GM10248 (cell line): Measurements from ENCODE around the gene SLC25A39.

Experiments used
- CTCF ChIA-PET: fragments of 300-600 bp; sonication (Branson Sonifier 250); formaldehyde crosslinking; extraction: SDS; loops from one replicate; lab custom pipeline; 2021; ENCODE audit warnings: antibody characterized with exemption; lab: Yijun Ruan, JAX
- POLR2A ChIA-PET: fragments of 350-650 bp; sonication (Branson Sonifier 250); formaldehyde crosslinking; extraction: SDS; loops from one replicate; lab custom pipeline; 2020; ENCODE audit warnings: antibody characterized with exemption; lab: Yijun Ruan, JAX
- DNase-seq: peaks from one replicate; pipeline ENCODE4 v3.0.0; 2012; ENCODE audit errors: extremely low spot score
- CTCF ChIP-seq: IDR thresholded peaks from 2 replicates; pipeline ENCODE4 v1.5.1; 2012; ENCODE audit warnings: mild to moderate bottlenecking, low read depth; ENCODE audit errors: extremely low read depth, missing control alignments, control extremely low read depth

The SLC25A39 gene

DNA sequence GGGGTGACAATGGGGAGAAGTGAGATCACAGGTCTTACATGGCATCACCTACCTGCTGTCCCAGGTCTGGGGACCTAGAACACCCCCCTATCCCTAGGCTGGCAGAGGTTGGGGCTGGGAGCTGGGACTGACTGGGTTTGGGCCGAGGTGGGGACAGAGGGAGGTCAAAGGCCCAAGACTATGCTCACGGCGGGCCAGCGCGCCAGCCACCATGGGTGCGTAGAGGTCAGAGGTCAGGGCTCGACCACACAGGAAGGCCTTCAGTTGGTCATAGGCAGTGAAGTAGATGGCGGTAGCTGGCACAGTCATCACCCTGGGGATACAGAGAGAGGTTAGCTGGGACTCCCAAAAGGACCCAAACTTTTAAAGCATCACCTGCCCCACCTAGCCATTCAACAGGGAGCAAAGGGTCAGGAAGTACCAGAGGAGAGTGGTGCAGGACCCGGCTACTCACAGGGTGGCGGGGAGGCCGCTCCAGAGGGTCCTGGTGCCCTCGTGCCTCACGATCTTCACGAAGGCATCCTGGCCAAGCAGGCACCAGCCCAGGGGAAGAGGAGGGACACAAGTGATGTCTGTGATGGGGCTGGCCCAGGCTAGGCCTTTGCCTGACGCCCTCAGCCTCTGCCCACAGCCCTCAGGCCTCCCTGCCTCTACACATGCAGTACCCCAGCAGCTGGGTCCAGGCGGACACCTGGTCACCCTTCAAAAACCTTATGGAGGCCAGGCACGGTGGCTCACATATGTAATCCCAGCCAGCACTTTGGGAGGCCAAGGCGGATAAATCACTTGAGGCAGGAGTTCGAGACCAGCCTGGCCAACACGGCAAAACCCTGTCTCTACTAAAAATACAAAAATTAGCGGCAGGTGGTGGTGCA lies 3.1 kb downstream of the SLC25A39 start:
- DNase-seq = no peak
- ChIA-PET CTCF (interaction anchor here (0.9 to 1.9 kb wide), 5 partner anchors 10 to 112 kb away, joined by 3 to 10 read pairs (median 3); no protein-coding TSS in a partner anchor), POLR2A (no interaction called here)
- no peak for TF ChIP-seq CTCF

GRCh38 chr17:44320066-44320465 lies 4.6 kb downstream of the SLC25A39 start:
- POLR2A ChIA-PET = no interaction called here
- CTCF ChIA-PET = interaction anchor here (1.2 to 1.9 kb wide), 5 partner anchors 11 to 110 kb away, joined by 3 to 10 read pairs (median 3); partner anchors contain the start of gene RUNDC3A
- TF ChIP-seq CTCF = no peak
- DNase-seq = no peak

DNA sequence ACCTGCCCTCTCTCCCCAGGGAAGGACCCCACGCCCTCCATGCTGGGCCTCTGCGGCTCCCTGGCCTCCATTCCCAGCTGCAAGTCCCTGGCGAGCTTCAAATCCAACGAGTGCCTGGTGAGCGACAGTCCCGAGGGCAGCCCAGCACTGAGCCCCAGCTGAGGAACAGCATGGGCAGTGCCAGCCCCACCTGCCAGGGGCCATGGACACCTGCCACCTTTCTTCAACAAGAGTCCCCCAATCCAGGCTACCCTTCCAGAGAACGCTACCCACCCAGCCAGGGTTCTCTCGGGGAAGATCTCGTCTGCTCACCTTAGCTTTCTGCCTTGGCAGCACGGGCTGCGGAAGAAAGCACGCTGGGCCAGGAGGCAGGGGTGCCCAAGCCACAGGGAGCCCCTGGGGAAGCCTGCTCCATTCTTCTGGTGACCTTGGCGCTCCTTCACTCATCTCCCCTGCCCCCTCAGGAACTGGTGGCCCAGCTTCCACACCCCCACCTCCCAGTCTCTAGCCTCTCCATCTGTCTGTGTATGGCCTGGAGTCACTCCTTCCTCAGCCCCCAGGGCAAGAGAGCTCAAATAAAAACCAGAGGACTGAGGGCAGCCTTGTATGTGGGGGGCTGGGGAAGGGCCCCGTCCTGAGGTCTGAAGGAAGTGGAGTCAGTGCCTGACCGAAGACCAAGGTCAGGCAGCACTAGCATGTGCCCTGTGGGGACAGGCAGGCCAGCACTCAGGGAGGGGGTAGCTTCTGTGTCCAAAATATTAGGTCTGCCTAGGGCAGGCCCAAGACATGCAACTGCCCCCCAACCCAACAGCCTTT lies 6.3 kb downstream of the SLC25A39 start:
- TF ChIP-seq CTCF = no peak
- CTCF ChIA-PET = interaction anchor here (1.5 to 2.6 kb wide), 5 partner anchors 9 to 108 kb away, joined by 4 to 12 read pairs (median 6); no protein-coding TSS in a partner anchor
- POLR2A ChIA-PET = interaction anchor here (0.6 kb wide), 1 partner anchor 41 kb away, joined by 4 read pairs; no protein-coding TSS in a partner anchor
- DNase-seq = no peak

DNA sequence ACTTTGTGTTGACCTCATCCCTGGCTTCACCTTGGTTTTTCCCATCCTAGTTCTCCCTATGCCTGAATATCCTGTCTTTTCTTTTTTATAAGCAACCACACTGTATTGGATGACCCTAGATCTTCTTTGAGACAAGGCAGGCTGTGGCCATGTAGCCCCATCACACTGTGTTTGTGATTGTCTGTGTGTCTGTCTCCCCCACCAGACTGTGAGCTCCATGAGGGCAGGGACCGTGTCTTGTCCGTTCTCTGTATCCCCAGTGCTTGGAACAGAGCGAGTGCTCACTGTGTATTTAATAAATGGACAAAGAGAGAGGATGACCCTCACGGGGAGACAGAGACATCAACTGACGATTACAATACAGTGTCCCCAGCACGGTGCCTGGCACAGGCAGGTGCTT lies 7.1 kb downstream of the SLC25A39 start:
- DNase-seq = no peak
- CTCF ChIA-PET = interaction anchor here (1.5 to 2.6 kb wide), 5 partner anchors 9 to 107 kb away, joined by 4 to 12 read pairs (median 6); no protein-coding TSS in a partner anchor
- no peak for TF ChIP-seq CTCF
- POLR2A ChIA-PET = no interaction called here

DNA sequence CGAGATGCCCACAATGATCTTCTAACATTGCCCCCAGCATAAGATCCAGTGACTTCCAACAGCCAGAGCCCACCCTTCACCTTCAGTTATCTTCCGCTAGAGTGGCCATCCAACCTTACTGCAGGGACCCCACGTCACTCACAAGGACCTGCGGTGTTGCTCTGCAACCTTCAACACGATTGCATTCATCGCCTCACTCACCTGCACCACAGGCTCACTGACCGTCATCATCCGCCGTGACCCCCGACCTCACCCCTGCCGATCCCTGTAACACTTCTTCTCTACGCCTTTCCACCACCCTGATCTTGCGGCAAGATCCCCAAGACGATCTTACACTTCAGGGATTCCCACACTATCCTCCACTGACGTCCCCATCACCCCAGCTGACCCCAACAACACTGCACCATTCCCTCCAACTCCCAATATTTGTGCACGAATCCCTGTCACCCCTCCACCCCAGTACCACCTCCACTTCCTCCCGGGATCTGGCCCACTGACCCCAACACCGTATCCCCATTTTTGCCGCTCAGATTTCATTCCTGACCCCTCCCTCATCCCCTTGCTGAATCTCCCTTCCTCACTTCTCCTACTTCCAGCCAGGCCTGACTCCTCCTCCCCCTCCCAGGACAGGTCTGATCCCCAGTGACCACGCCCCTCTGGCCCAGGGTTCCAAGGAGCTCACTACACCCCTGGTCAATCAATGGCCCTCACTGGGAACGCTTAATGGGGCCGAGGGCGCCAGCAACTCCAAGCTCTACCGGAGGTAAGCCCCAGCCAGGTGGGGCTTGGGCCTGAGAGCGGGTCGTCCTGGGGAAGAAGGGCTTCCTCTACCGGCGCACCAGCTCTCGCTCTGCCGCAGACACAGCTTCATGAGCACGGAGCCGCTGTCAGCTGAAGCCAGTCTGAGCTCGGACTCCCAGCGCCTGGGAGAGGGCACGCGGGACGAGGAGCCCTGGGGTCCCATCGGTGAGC lies 8.6 kb downstream of the SLC25A39 start:
- CTCF ChIA-PET = interaction anchor here (0.6 to 2.6 kb wide), 8 partner anchors 12 to 112 kb away, joined by 3 to 12 read pairs (median 3); no protein-coding TSS in a partner anchor
- POLR2A ChIA-PET = interaction anchor here (0.6 to 1.3 kb wide), 4 partner anchors 92 to 243 kb away, joined by 3 to 6 read pairs (median 4); partner anchors contain the start of gene ATXN7L3
- DNase-seq = no peak
- TF ChIP-seq CTCF = no peak
